Panc1 (cell line): Measurements from ENCODE around the gene CEP170.
"Not testable (repeated sequence)": the region's sequence is repeated elsewhere in the genome, so short reads cannot be mapped to it uniquely, and the experiment has no call there.

ENCODE experiments used
- CTCF ChIP-seq: fragments of 450-650 bp; IDR thresholded peaks from 2 replicates; pipeline ENCODE4 v1.5.1; 2017; ENCODE audit warnings: mild to moderate bottlenecking
- POLR2AphosphoS5 ChIP-seq: IDR thresholded peaks from 2 replicates; pipeline ENCODE4 v1.6.1; 2012; ENCODE audit warnings: mild to moderate bottlenecking, low read depth, low read length, moderate library complexity

- TF ChIP-seq CTCF, POLR2AphosphoS5: not testable (repeated sequence)
These were observed 132.1 kb downstream of the CEP170 start for GRCh38 chr1:243122876-243123409.
